Ramos (cell line): Measurements from ENCODE around the gene PPIF.

Experiments
- in situ Hi-C: fragments of 300-500 bp; cut with MboI; formaldehyde crosslinking; loops from one replicate; pipeline ENCODE4 v1.14.3; 2022; ENCODE audit warnings: low sequenced_read_pairs; ENCODE audit not compliant: unreplicated experiment

Gene PPIF

GRCh38 chr10:79347226-79347893 is at the start of gene PPIF:
PPIF (plus strand) TSS chr10:79347469; CDS start chr10:79347549, 80 bp downstream.
- in situ Hi-C loops, result no loop called here

- in situ Hi-C loops, result no loop called here
Measured at GRCh38 chr10:79298403-79299244, 48.6 kb upstream of the PPIF start.

GRCh38 chr10:79299397-79300241 is 47.6 kb upstream of the PPIF start:
- in situ Hi-C loops, result no loop called here

GRCh38 chr10:79300711-79301110 is 46.6 kb upstream of the PPIF start:
- in situ Hi-C loops, result no loop called here

GRCh38 chr10:79301754-79302530 is 45.3 kb upstream of the PPIF start:
- in situ Hi-C loops, result no loop called here

GRCh38 chr10:79303631-79304478 is 43.4 kb upstream of the PPIF start:
- in situ Hi-C loops, result no loop called here

- in situ Hi-C loops, result no loop called here
Measured at GRCh38 chr10:79304479-79305087, 42.7 kb upstream of the PPIF start.

GRCh38 chr10:79305515-79305914 is 41.8 kb upstream of the PPIF start:
- in situ Hi-C loops, result no loop called here

GRCh38 chr10:79305988-79306387 is 41.3 kb upstream of the PPIF start:
- in situ Hi-C loops, result no loop called here

- in situ Hi-C loops, result no loop called here
Measured at GRCh38 chr10:79306644-79307220, 40.5 kb upstream of the PPIF start.

GRCh38 chr10:79308016-79308415 is 39.3 kb upstream of the PPIF start:
- in situ Hi-C loops, result no loop called here

- in situ Hi-C loops, result no loop called here
Measured at GRCh38 chr10:79308969-79309665, 38.2 kb upstream of the PPIF start.

GRCh38 chr10:79310200-79310865 is 36.9 kb upstream of the PPIF start:
- in situ Hi-C loops, result no loop called here

GRCh38 chr10:79310911-79311573 is 36.2 kb upstream of the PPIF start:
- in situ Hi-C loops, result no loop called here

GRCh38 chr10:79311581-79312407 is 35.5 kb upstream of the PPIF start:
- in situ Hi-C loops, result no loop called here
